DND-41 (cell line): ENCODE measurements around the gene EIF4EBP3.

ENCODE experiments used
- ATAC-seq: fragments of 200-7000 bp; cut with Tn5 transposase; 3 replicates; pipeline ENCODE4 v1.9.1; 2021; ENCODE audit warnings: low read depth; ENCODE audit not compliant: insufficient read depth
- DNase-seq: peaks from one replicate; pipeline ENCODE4 v3.0.0-alpha.2; 2020
- H2AFZ ChIP-seq: 2 replicates; pipeline ENCODE4 v1.6.0; 2012; ENCODE audit warnings: low read depth, low read length
- H3K27ac ChIP-seq: 2 replicates; pipeline ENCODE4 v1.5.1; 2012; ENCODE audit warnings: low read length, inconsistent platforms
- H3K27me3 ChIP-seq: fragments of 200-600 bp; sonication (generic); 2 replicates; pipeline ENCODE4 v1.6.0; 2012; ENCODE audit warnings: low read length, mild to moderate bottlenecking, inconsistent platforms; ENCODE audit not compliant: insufficient read depth, poor library complexity
- H3K36me3 ChIP-seq: 2 replicates; pipeline ENCODE4 v1.5.1; 2012; ENCODE audit warnings: low read length, inconsistent platforms; ENCODE audit not compliant: insufficient read depth
- H3K4me1 ChIP-seq: 2 replicates; pipeline ENCODE4 v1.5.1; 2012; ENCODE audit warnings: mild to moderate bottlenecking, low read length; ENCODE audit not compliant: insufficient read depth
- H3K4me2 ChIP-seq: 2 replicates; pipeline ENCODE4 v1.6.0; 2012; ENCODE audit warnings: mild to moderate bottlenecking, moderate library complexity, low read length, inconsistent platforms; ENCODE audit not compliant: insufficient read depth
- H3K4me3 ChIP-seq, 2 experiments: fragments of 200-600 bp in 1 of 2; shearing (Covaris generic) in 1 of 2; 2 replicates each; pipeline ENCODE4 v1.5.1; 2012 to 2016; ENCODE audit warnings: inconsistent platforms in 2 of 2, low read length in 2 of 2, mild to moderate bottlenecking in 2 of 2, low read depth in 1 of 2, moderate library complexity in 1 of 2
- H3K79me2 ChIP-seq: 2 replicates; pipeline ENCODE4 v1.6.0; 2012; ENCODE audit warnings: low read length, inconsistent platforms; ENCODE audit not compliant: insufficient read depth
- H3K9ac ChIP-seq: 2 replicates; pipeline ENCODE4 v1.6.0; 2012; ENCODE audit warnings: low read depth, mild to moderate bottlenecking, inconsistent platforms, low read length, moderate library complexity
- H3K9me3 ChIP-seq: 2 replicates; pipeline ENCODE4 v1.5.1; 2012; ENCODE audit warnings: low read length, moderate library complexity, mild to moderate bottlenecking, inconsistent platforms; ENCODE audit not compliant: insufficient read depth, severe bottlenecking
- H4K20me1 ChIP-seq: 2 replicates; pipeline ENCODE4 v1.6.0; 2012; ENCODE audit warnings: low read length; ENCODE audit not compliant: insufficient read depth
- CTCF ChIP-seq: IDR thresholded peaks from 2 replicates; pipeline ENCODE4 v1.5.1; 2012; ENCODE audit warnings: borderline replicate concordance, low read length, moderate library complexity, mild to moderate bottlenecking; ENCODE audit not compliant: poor library complexity, severe bottlenecking; ENCODE audit errors: extremely low read depth
- EZH2 ChIP-seq: IDR thresholded peaks from 3 replicates; pipeline ENCODE4 v1.6.1; 2012; ENCODE audit warnings: borderline replicate concordance, low read depth, mild to moderate bottlenecking, moderate library complexity, low read length, inconsistent platforms; ENCODE audit not compliant: severe bottlenecking

Gene EIF4EBP3

DNA sequence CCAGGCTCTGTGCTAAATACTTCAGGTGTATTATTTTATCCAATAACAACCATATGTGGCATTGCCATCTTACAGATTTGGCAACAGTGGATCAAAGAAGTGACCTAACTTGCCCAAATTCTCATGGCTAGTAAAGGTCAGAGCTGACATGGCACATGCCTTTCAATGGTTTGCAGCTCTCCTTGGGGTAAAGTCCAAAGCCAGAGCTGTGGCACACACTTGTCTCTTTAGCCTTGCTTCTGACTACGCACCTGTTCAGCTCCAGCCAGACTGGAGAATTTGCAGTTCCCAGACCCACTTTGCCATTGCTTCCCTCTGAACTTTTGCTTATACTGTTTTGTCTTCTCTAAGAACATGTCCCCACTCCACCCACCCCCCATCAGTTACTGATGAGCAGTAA is 23.0 kb downstream of the EIF4EBP3 start:
- no peak overlapping the region for H2AFZ ChIP-seq
- no peak overlapping the region for H3K27ac ChIP-seq
- H3K4me2 ChIP-seq = no peak overlapping the region
- H3K9me3 ChIP-seq = no peaks in the 10 kb centered on the region
- TF ChIP-seq EZH2 (no peak), CTCF (no peak)
- H3K36me3 ChIP-seq = peaks cover 35% of the 10 kb centered on the region
- H3K4me1 ChIP-seq = peaks cover 17% of the 10 kb centered on the region
- no peak overlapping the region for H3K9ac ChIP-seq
- ATAC-seq (no peak), DNase-seq (no peak)
- no peak overlapping the region for H3K4me3 ChIP-seq
- no peaks in the 10 kb centered on the region for H3K27me3 ChIP-seq
- H3K79me2 ChIP-seq = peaks cover 17% of the 10 kb centered on the region
- 0 out of 2 replicates have a peak, but pooled peaks cover 5% of the 10 kb centered on the region for H4K20me1 ChIP-seq

GRCh38 chr5:140571105-140571504 is 23.6 kb downstream of the EIF4EBP3 start:
- Histone ChIP-seq H3K4me1 (peaks cover 11% of the 10 kb centered on the region), H3K9ac (no peak overlapping the region), H2AFZ (no peak overlapping the region), H3K27me3 (no peaks in the 10 kb centered on the region), H3K36me3 (peaks cover 30% of the 10 kb centered on the region), H3K79me2 (peaks cover 11% of the 10 kb centered on the region), H3K4me2 (no peak overlapping the region), H3K9me3 (no peaks in the 10 kb centered on the region), H3K27ac (no peak overlapping the region), H4K20me1 (0 out of 2 replicates have a peak, but pooled peaks cover 5% of the 10 kb centered on the region), H3K4me3 (no peak overlapping the region)
- TF ChIP-seq EZH2 = no peak
- TF ChIP-seq CTCF = no peak
- DNase-seq = no peak
- ATAC-seq = no peak

DNA sequence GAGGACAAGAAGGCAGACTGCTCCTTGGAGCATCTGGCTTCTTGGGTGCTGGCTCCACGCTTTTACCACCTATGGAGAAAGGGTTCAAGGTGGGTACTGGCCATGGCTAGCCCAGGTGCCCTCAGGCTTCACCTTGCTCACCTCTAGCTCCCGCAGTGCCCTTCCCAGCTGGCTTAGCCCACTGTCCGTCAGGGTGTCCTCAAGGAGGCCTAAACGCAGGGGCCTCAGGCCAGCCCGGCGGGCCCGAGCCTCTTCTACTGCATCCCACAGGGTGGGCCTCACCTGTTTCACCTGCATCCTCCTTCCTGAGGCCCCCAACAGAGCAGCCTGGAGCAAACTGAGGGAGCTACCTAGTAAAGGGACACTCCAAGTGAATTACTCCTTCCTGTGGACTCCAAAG is 26.2 kb downstream of the EIF4EBP3 start:
- no peaks in the 10 kb centered on the region for H3K79me2 ChIP-seq
- no peaks in the 10 kb centered on the region for H3K9me3 ChIP-seq
- no peak overlapping the region for H3K27ac ChIP-seq
- no peak overlapping the region for H3K4me3 ChIP-seq
- ATAC-seq (no peak), DNase-seq (no peak)
- H4K20me1 ChIP-seq = no peaks in the 10 kb centered on the region
- H3K27me3 ChIP-seq = no peaks in the 10 kb centered on the region
- H3K9ac ChIP-seq = no peak overlapping the region
- H3K36me3 ChIP-seq = 0 out of 2 replicates have a peak, but pooled peaks cover 5% of the 10 kb centered on the region
- no peak overlapping the region for H3K4me2 ChIP-seq
- peaks cover 7% of the 10 kb centered on the region for H3K4me1 ChIP-seq
- no peak overlapping the region for H2AFZ ChIP-seq
- no peak for TF ChIP-seq CTCF
- no peak for TF ChIP-seq EZH2

- Histone ChIP-seq H3K79me2 (no peaks in the 10 kb centered on the region), H2AFZ (no peak overlapping the region), H3K4me2 (no peak overlapping the region), H3K9me3 (no peaks in the 10 kb centered on the region), H3K9ac (no peak overlapping the region), H3K4me3 (no peak overlapping the region), H4K20me1 (no peaks in the 10 kb centered on the region), H3K27me3 (no peaks in the 10 kb centered on the region), H3K36me3 (0 out of 2 replicates have a peak, but pooled peaks cover 4% of the 10 kb centered on the region), H3K27ac (no peak overlapping the region), H3K4me1 (peaks cover 7% of the 10 kb centered on the region)
- TF ChIP-seq EZH2 (no peak), CTCF (no peak)
- DNase-seq (no peak), ATAC-seq (no peak)
Measured at GRCh38 chr5:140574165-140574564, 26.7 kb downstream of the EIF4EBP3 start.
